ENCODE data around the gene NEURL4. TPM values are rescaled to one million over a fixed set of nuclear protein-coding genes. Genes with fewer than 3 reads are reported as not detected.

Gene NEURL4
- total RNA-seq, 2 experiments from 2014 or later = 34.7 to 38.1 TPM

GRCh38 chr17:7315570-7316235, 13.4 kb downstream of the NEURL4 start:
- CTCF ChIA-PET = interaction anchor here (1.6 to 2.2 kb wide), 2 partner anchors 10 to 22 kb away, joined by 4 to 11 read pairs; no protein-coding TSS in a partner anchor
- no peaks in the 10 kb centered on the region for H3K27me3 Mint-ChIP-seq
- no peak for DNase-seq
- peaks cover 47% of the 10 kb centered on the region for H3K36me3 Mint-ChIP-seq (ENCODE audit: low read depth)
- POLR2A ChIA-PET = interaction anchor here (0.6 kb wide), 1 partner anchor 31 kb away, joined by 3 read pairs; no protein-coding TSS in a partner anchor
- H3K9me3 Mint-ChIP-seq = no peaks in the 10 kb centered on the region
- peaks cover 40% of the 10 kb centered on the region for H3K4me1 Mint-ChIP-seq
- H3K27ac Mint-ChIP-seq = peak overlapping the region; percentile 94
- peak overlapping the region; percentile 90 for H3K4me3 Mint-ChIP-seq

GRCh38 chr17:7314719-7315569, 14.2 kb downstream of the NEURL4 start, which contains the start of gene GPS2:
TSS of gene GPS2 (minus strand) at chr17:7315360. CDS start at chr17:7315052, 308 bp downstream.
- peaks cover 48% of the 10 kb centered on the region for H3K4me1 Mint-ChIP-seq
- CTCF ChIA-PET = interaction anchor here (1.0 to 2.2 kb wide), 3 partner anchors 10 to 246 kb away, joined by 3 to 11 read pairs (median 4); no protein-coding TSS in a partner anchor
- no peaks in the 10 kb centered on the region for H3K9me3 Mint-ChIP-seq

GRCh38 chr17:7313890-7314718, 15.0 kb downstream of the NEURL4 start:
- Mint-ChIP-seq H3K4me3 (peak overlapping the region; percentile 83), H3K9me3 (no peaks in the 10 kb centered on the region), H3K27ac (peak overlapping the region; percentile 84), H3K36me3 (ENCODE audit: low read depth) (peaks cover 63% of the 10 kb centered on the region), H3K4me1 (peaks cover 56% of the 10 kb centered on the region), H3K27me3 (no peaks in the 10 kb centered on the region)
- ChIA-PET POLR2A (interaction anchor here (1.3 kb wide), 1 partner anchor 15 kb away, joined by 6 read pairs; the partner anchor contains the start of gene NEURL4), CTCF (interaction anchor here (0.9 to 2.2 kb wide), 5 partner anchors 8 to 247 kb away, joined by 3 to 11 read pairs (median 4); no protein-coding TSS in a partner anchor)
- no peak for DNase-seq

More at GRCh38 chr17:7314719-7315569, 14.2 kb downstream of the NEURL4 start, which contains the start of gene GPS2:
- H3K36me3 Mint-ChIP-seq (ENCODE audit: low read depth) = peaks cover 54% of the 10 kb centered on the region
- peak; percentile 94 for DNase-seq
- POLR2A ChIA-PET = interaction anchor here (0.6 to 1.3 kb wide), 2 partner anchors 14 to 32 kb away, joined by 3 to 6 read pairs; partner anchors contain the start of gene NEURL4
- peak within 1 kb of the TSS; percentile 94 for H3K27ac Mint-ChIP-seq
- H3K4me3 Mint-ChIP-seq = peak within 1 kb of the TSS; percentile 90
- H3K27me3 Mint-ChIP-seq = no peaks in the 10 kb centered on the region

GRCh38 chr17:7313088-7313889, 15.8 kb downstream of the NEURL4 start:
- peaks cover 61% of the 10 kb centered on the region for H3K4me1 Mint-ChIP-seq
- H3K27me3 Mint-ChIP-seq = no peaks in the 10 kb centered on the region
- H3K9me3 Mint-ChIP-seq = no peaks in the 10 kb centered on the region
- peak overlapping the region; percentile 83 for H3K4me3 Mint-ChIP-seq
- H3K36me3 Mint-ChIP-seq (ENCODE audit: low read depth) = peaks cover 67% of the 10 kb centered on the region
- CTCF ChIA-PET = interaction anchor here (0.5 to 1.8 kb wide), 5 partner anchors 9 to 345 kb away, joined by 3 to 4 read pairs (median 4); no protein-coding TSS in a partner anchor
- POLR2A ChIA-PET = interaction anchor here (0.5 kb wide), 1 partner anchor 370 kb away, joined by 3 read pairs; no protein-coding TSS in a partner anchor
- H3K27ac Mint-ChIP-seq = peak overlapping the region; percentile 84
- DNase-seq = no peak

- peaks cover 61% of the 10 kb centered on the region for H3K4me1 Mint-ChIP-seq
- H3K4me3 Mint-ChIP-seq = no peak overlapping the region
Measured at GRCh38 chr17:7312432-7313087, 16.6 kb downstream of the NEURL4 start.

GRCh38 chr17:7311110-7311705, 17.9 kb downstream of the NEURL4 start:
- POLR2A ChIA-PET = no interaction called here
- H3K4me3 Mint-ChIP-seq = peak overlapping the region; percentile 96
- peaks cover 63% of the 10 kb centered on the region for H3K4me1 Mint-ChIP-seq

More at GRCh38 chr17:7312432-7313087, 16.6 kb downstream of the NEURL4 start:
- H3K27ac Mint-ChIP-seq = peak overlapping the region; percentile 78
- H3K27me3 Mint-ChIP-seq = no peaks in the 10 kb centered on the region
- CTCF ChIA-PET = interaction anchor here (0.7 to 1.8 kb wide), 3 partner anchors 10 to 25 kb away, joined by 3 to 4 read pairs (median 4); no protein-coding TSS in a partner anchor
- no peak for DNase-seq
- H3K36me3 Mint-ChIP-seq (ENCODE audit: low read depth) = peaks cover 63% of the 10 kb centered on the region
- no peaks in the 10 kb centered on the region for H3K9me3 Mint-ChIP-seq
- POLR2A ChIA-PET = interaction anchor here (0.6 kb wide), 1 partner anchor 72 kb away, joined by 3 read pairs; no protein-coding TSS in a partner anchor

GRCh38 chr17:7309628-7310027, 19.5 kb downstream of the NEURL4 start:
- Mint-ChIP-seq H3K36me3 (ENCODE audit: low read depth) (peaks cover 58% of the 10 kb centered on the region), H3K9me3 (no peaks in the 10 kb centered on the region), H3K27ac (peak overlapping the region; percentile 99), H3K4me1 (peaks cover 61% of the 10 kb centered on the region), H3K4me3 (peak overlapping the region; percentile 96), H3K27me3 (no peaks in the 10 kb centered on the region)
- CTCF ChIA-PET = interaction anchor here (1.1 to 1.8 kb wide), 4 partner anchors 12 to 25 kb away, joined by 3 to 6 read pairs (median 4); no protein-coding TSS in a partner anchor
- POLR2A ChIA-PET = interaction anchor here (0.5 to 0.6 kb wide), 2 partner anchors 64 to 139 kb away, joined by 3 to 5 read pairs; no protein-coding TSS in a partner anchor
- DNase-seq = no peak

More at GRCh38 chr17:7311110-7311705, 17.9 kb downstream of the NEURL4 start:
- Mint-ChIP-seq H3K36me3 (ENCODE audit: low read depth) (peaks cover 62% of the 10 kb centered on the region), H3K27ac (no peak overlapping the region), H3K9me3 (no peaks in the 10 kb centered on the region), H3K27me3 (no peaks in the 10 kb centered on the region)
- CTCF ChIA-PET = interaction anchor here (0.7 to 1.8 kb wide), 5 partner anchors 10 to 249 kb away, joined by 3 to 6 read pairs (median 4); no protein-coding TSS in a partner anchor
- no peak for DNase-seq

GRCh38 chr17:7308625-7309433, 20.3 kb downstream of the NEURL4 start:
- peaks cover 52% of the 10 kb centered on the region for H3K36me3 Mint-ChIP-seq (ENCODE audit: low read depth)
- H3K27me3 Mint-ChIP-seq = no peaks in the 10 kb centered on the region

GRCh38 chr17:7307686-7308624, 21.2 kb downstream of the NEURL4 start:
- H3K36me3 Mint-ChIP-seq (ENCODE audit: low read depth) = peaks cover 44% of the 10 kb centered on the region
- DNase-seq = peak; percentile 56
- POLR2A ChIA-PET = no interaction called here
- H3K27ac Mint-ChIP-seq = peak overlapping the region; percentile 99
- no peaks in the 10 kb centered on the region for H3K9me3 Mint-ChIP-seq
- peak overlapping the region; percentile 96 for H3K4me3 Mint-ChIP-seq
- peaks cover 45% of the 10 kb centered on the region for H3K4me1 Mint-ChIP-seq
- H3K27me3 Mint-ChIP-seq = no peaks in the 10 kb centered on the region
- CTCF ChIA-PET = interaction anchor here (1.0 to 1.8 kb wide), 4 partner anchors 11 to 87 kb away, joined by 3 to 6 read pairs (median 3); no protein-coding TSS in a partner anchor

More at GRCh38 chr17:7308625-7309433, 20.3 kb downstream of the NEURL4 start:
- ChIA-PET POLR2A (interaction anchor here (0.6 kb wide), 1 partner anchor 64 kb away, joined by 5 read pairs; no protein-coding TSS in a partner anchor), CTCF (interaction anchor here (1.0 to 1.8 kb wide), 4 partner anchors 12 to 88 kb away, joined by 3 to 6 read pairs (median 3); no protein-coding TSS in a partner anchor)
- no peaks in the 10 kb centered on the region for H3K9me3 Mint-ChIP-seq
- peaks cover 53% of the 10 kb centered on the region for H3K4me1 Mint-ChIP-seq
- peak overlapping the region; percentile 96 for H3K4me3 Mint-ChIP-seq
- peak overlapping the region; percentile 99 for H3K27ac Mint-ChIP-seq
- peak; percentile 89 for DNase-seq
